ENCODE measurements around the gene FCHO2.

DNA sequence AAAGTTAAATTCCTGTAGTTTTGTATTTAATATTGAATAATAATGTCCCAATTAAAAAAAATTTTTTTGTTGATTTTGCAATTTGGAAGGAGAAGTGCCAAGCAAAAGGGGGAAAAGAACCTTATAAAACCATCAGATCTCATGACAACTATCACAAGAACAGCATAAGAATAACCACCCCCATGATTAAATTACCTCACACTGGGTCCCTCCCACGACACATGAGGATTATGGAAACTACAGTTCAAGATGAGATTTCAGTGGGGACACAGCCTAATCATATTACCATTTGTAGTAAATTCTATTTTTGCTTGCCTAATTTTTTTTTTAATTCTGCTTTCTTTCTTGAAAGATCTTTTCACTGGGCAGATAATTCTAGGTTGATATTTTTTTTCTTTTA, 33.4 kb upstream of the FCHO2 start:
- TF ChIP-seq EP300 (IDR thresholded peaks at IDR 0.05) = no peak
- TF ChIP-seq CTCF (IDR thresholded peaks at IDR 0.05) = no peak
- no peak for TF ChIP-seq POLR2A (IDR thresholded peaks at IDR 0.05)
